B cell (primary cell): ENCODE data around the gene DYNLT1. TPM values are rescaled to one million over a fixed set of nuclear protein-coding genes. Genes with fewer than 3 reads are reported as not detected.

Experiments used
- ATAC-seq: fragments of 200-7000 bp; cut with Tn5 transposase; one replicate; pipeline ENCODE4 v1.10.0; 2021; ENCODE audit warnings: low read depth, mild to moderate bottlenecking, moderate number of reproducible peaks, moderate library complexity
- CTCF ChIA-PET: fragments of 350-600 bp; sonication (Branson Sonifier 250); formaldehyde crosslinking; loops from one replicate; lab custom pipeline; 2021; ENCODE audit warnings: antibody characterized with exemption, inconsistent platforms; lab: Charles Lee
- POLR2A ChIA-PET: fragments of 350-600 bp; sonication (Branson Sonifier 250); formaldehyde crosslinking; loops from one replicate; lab custom pipeline; 2021; ENCODE audit warnings: antibody characterized with exemption; lab: Charles Lee
- DNase-seq: peaks from one replicate; pipeline ENCODE4 v3.0.0; 2013
- H2AFZ ChIP-seq: 2 replicates; pipeline ENCODE4 v1.6.1; 2012; ENCODE audit warnings: mild to moderate bottlenecking, low read depth, low read length; ENCODE audit not compliant: insufficient read depth, poor library complexity, severe bottlenecking
- H3K27ac ChIP-seq, 2 donors: 1 replicate in 1 of 2; 2 replicates in 1 of 2; pipeline ENCODE4 v1.5.1; 2012 to 2013; ENCODE audit warnings: low read length in 2 of 2, mild to moderate bottlenecking in 2 of 2, moderate library complexity in 1 of 2
- H3K27me3 ChIP-seq, 4 experiments: fragments of 200-600 bp in 1 of 4; sonication (generic) in 1 of 4; replicated peaks in 1 of 4; 1 replicate in 2 of 4; 2 replicates in 2 of 4; pipeline versions ENCODE4 v1.6.1 to v1.7.0; 2013 to 2016; ENCODE audit warnings: low read length in 3 of 4, mild to moderate bottlenecking in 2 of 4, mixed read lengths in 1 of 4, moderate library complexity in 1 of 4; ENCODE audit not compliant: insufficient read depth in 4 of 4, control insufficient read depth in 3 of 4; ENCODE audit errors: control extremely low read depth in 1 of 4
- H3K36me3 ChIP-seq, 2 experiments: replicated peaks in 1 of 2; 1 replicate in 1 of 2; 2 replicates in 1 of 2; pipeline versions ENCODE4 v1.6.1 to v1.7.1; 2013; ENCODE audit warnings: low read length in 1 of 2; ENCODE audit not compliant: insufficient read depth in 2 of 2, control insufficient read depth in 1 of 2; ENCODE audit errors: control extremely low read depth in 1 of 2, extremely low read depth in 1 of 2
- H3K4me1 ChIP-seq, 2 donors: fragments of 200-600 bp in 1 of 2; sonication (generic) in 1 of 2; 1 replicate in 1 of 2; 2 replicates in 1 of 2; pipeline versions ENCODE4 v1.5.1 to v1.6.1; 2013 to 2017; ENCODE audit warnings: low read length in 2 of 2; ENCODE audit not compliant: control insufficient read depth in 2 of 2, insufficient read depth in 2 of 2
- H3K4me2 ChIP-seq: replicated peaks from 2 replicates; pipeline ENCODE3; 2012; ENCODE audit warnings: mild to moderate bottlenecking, low read depth, low read length; ENCODE audit not compliant: poor library complexity, severe bottlenecking
- H3K4me3 ChIP-seq, 5 experiments: fragments of 200-600 bp in 1 of 5; sonication (generic) in 1 of 5; 1 replicate in 3 of 5; 2 replicates in 2 of 5; pipeline versions ENCODE4 v1.5.1 to v1.7.0; 2011 to 2016; ENCODE audit warnings: low read length in 4 of 5, mild to moderate bottlenecking in 4 of 5, low read depth in 2 of 5, control low read depth in 1 of 5, moderate library complexity in 1 of 5; ENCODE audit not compliant: insufficient read depth in 1 of 5; ENCODE audit errors: control extremely low read depth in 1 of 5, extremely low read depth in 1 of 5
- H3K79me2 ChIP-seq: fragments of 200-600 bp; sonication (generic); one replicate; pipeline ENCODE4 v1.6.0; 2016; ENCODE audit warnings: low read length; ENCODE audit not compliant: control insufficient read depth, insufficient read depth
- H3K9ac ChIP-seq: fragments of 200-600 bp; sonication (generic); 2 replicates; pipeline ENCODE4 v1.6.1; 2017; ENCODE audit warnings: mild to moderate bottlenecking, low read length, moderate library complexity
- H3K9me3 ChIP-seq, 3 donors: one replicate each; pipeline versions ENCODE4 v1.6.1 to v1.7.1; 2013; ENCODE audit warnings: low read length in 2 of 3; ENCODE audit not compliant: control insufficient read depth in 2 of 3, insufficient read depth in 1 of 3; ENCODE audit errors: control extremely low read depth in 1 of 3
- H4K20me1 ChIP-seq: 2 replicates; pipeline ENCODE4 v1.6.0; 2012; ENCODE audit warnings: mild to moderate bottlenecking, low read length; ENCODE audit not compliant: insufficient read depth, control insufficient read depth, poor library complexity, severe bottlenecking
- H3K27ac Mint-ChIP-seq: one replicate; pipeline ENCODE4 v1.8.0; 2021; ENCODE audit warnings: mixed read lengths
- H3K27me3 Mint-ChIP-seq: one replicate; pipeline ENCODE4 v1.8.0; 2021; ENCODE audit warnings: mixed read lengths
- H3K4me1 Mint-ChIP-seq: one replicate; pipeline ENCODE4 v1.8.0; 2021; ENCODE audit warnings: mixed read lengths
- H3K4me3 Mint-ChIP-seq: one replicate; pipeline ENCODE4 v1.8.0; 2021; ENCODE audit warnings: mixed read lengths
- H3K9me3 Mint-ChIP-seq: one replicate; pipeline ENCODE4 v1.8.0; 2022; ENCODE audit warnings: mixed read lengths; ENCODE audit not compliant: insufficient read depth
- CTCF ChIP-seq: fragments of 200-600 bp; IDR thresholded peaks from one replicate; pipeline ENCODE4 v1.8.0; 2022; ENCODE audit warnings: antibody characterized with exemption, mild to moderate bottlenecking
- EZH2 ChIP-seq: IDR thresholded peaks from 2 replicates; pipeline ENCODE4 v1.6.1; 2012; ENCODE audit warnings: borderline replicate concordance, low read depth, mild to moderate bottlenecking, moderate library complexity, low read length; ENCODE audit not compliant: insufficient read depth, poor library complexity, severe bottlenecking
- WGBS: methylation state at CpG from one replicate; pipeline ENCODE4 v1.1.5; 2013; ENCODE audit warnings: missing lambda C conversion rate; ENCODE audit not compliant: insufficient coverage; 5-methylcytosine and 5-hydroxymethylcytosine counted together
- intact Hi-C: fragments of 100-400 bp; cut with micrococcal nuclease; formaldehyde crosslinking; loops from one replicate; pipeline ENCODE4 v1.10.0; 2022
- polyA plus RNA-seq: library from polyadenylated mRNA; depleted of rRNA; stranded (reverse); fragments of >200 nt; gene quantifications from 2 replicates; pipeline ENCODE4 v1.2.3, GENCODE V29; 2012
- total RNA-seq, 2 donors: library from RNA; stranded (reverse); fragments of 120-200 nt in 1 of 2; gene quantifications; 1 replicate in 1 of 2; 2 replicates in 1 of 2; pipeline versions ENCODE4 v1.2.3 to v1.2.4, GENCODE V29; 2013 to 2022

Gene DYNLT1
- total and polyA plus RNA-seq, 2 donors (not counting 1 experiment from before 2014, with no cell fraction given): 34.8 to 62.6 TPM

- CTCF ChIA-PET: interaction anchor here (1.0 to 2.3 kb wide), 5 partner anchors 15 to 889 kb away, joined by 3 to 15 read pairs (median 5); no protein-coding TSS in a partner anchor
- H3K27me3 Mint-ChIP-seq: no peaks in the 10 kb centered on the region
- WGBS: 36% methylated on average over 5 of the region's 21 CpGs
Observed at GRCh38 chr6:158645064-158646022, 800 bp upstream of the DYNLT1 start.

More at GRCh38 chr6:158645064-158646022, 800 bp upstream of the DYNLT1 start:
- peaks cover 36% of the 10 kb centered on the region for H3K79me2 ChIP-seq
- no peaks in the 10 kb centered on the region for H3K27me3 ChIP-seq
- peak overlapping the region; percentile 97 for H3K27ac Mint-ChIP-seq
- H3K9me3 Mint-ChIP-seq: no peaks in the 10 kb centered on the region
- POLR2A ChIA-PET: interaction anchor here (0.7 kb wide), 2 partner anchors 294 to 434 kb away, joined by 3 read pairs; no protein-coding TSS in a partner anchor
- peak overlapping the region; percentile 90 to 91 for H3K27ac ChIP-seq
- peaks cover 0 to 4% of the 10 kb centered on the region in 2 experiments for H3K36me3 ChIP-seq
- no peaks in the 10 kb centered on the region for H3K9me3 ChIP-seq
- DNase-seq (no peak), ATAC-seq (no peak)
- peak overlapping the region; percentile 89 for H3K4me3 Mint-ChIP-seq
- H3K4me3 ChIP-seq: peak overlapping the region; percentile 86 to 99 (median 97)
- intact Hi-C loops: loop anchor here (2.0 to 10.0 kb wide), 5 partner anchors 15 to 821 kb away; partner anchors contain the start of gene SNX9
- H3K4me2 ChIP-seq: peak overlapping the region; percentile 85
- peak overlapping the region; percentile 98 for H3K9ac ChIP-seq
- peaks cover 7% of the 10 kb centered on the region for H4K20me1 ChIP-seq
- H2AFZ ChIP-seq: peak overlapping the region; percentile 87
- H3K4me1 Mint-ChIP-seq: peaks cover 56% of the 10 kb centered on the region
- TF ChIP-seq EZH2 (no peak), CTCF (no peak)
- peaks cover 19 to 37% of the 10 kb centered on the region in 2 donors for H3K4me1 ChIP-seq
